Measurements from ENCODE around the gene USHBP1.
A peak's percentile ranks its signal among the peaks of the same experiment; 100 is the strongest.

Gene USHBP1

GRCh38 chr19:17225053-17225452, 39.5 kb downstream of the USHBP1 start:
- Mint-ChIP-seq H3K9me3 (no peaks in the 10 kb centered on the region), H3K36me3 (ENCODE audit: low read depth) (no peaks in the 10 kb centered on the region), H3K4me3 (peak overlapping the region; percentile 80), H3K27me3 (no peaks in the 10 kb centered on the region), H3K27ac (no peak overlapping the region), H3K4me1 (peaks cover 7% of the 10 kb centered on the region)
- ATAC-seq: no peak
- no peak for DNase-seq

DNA sequence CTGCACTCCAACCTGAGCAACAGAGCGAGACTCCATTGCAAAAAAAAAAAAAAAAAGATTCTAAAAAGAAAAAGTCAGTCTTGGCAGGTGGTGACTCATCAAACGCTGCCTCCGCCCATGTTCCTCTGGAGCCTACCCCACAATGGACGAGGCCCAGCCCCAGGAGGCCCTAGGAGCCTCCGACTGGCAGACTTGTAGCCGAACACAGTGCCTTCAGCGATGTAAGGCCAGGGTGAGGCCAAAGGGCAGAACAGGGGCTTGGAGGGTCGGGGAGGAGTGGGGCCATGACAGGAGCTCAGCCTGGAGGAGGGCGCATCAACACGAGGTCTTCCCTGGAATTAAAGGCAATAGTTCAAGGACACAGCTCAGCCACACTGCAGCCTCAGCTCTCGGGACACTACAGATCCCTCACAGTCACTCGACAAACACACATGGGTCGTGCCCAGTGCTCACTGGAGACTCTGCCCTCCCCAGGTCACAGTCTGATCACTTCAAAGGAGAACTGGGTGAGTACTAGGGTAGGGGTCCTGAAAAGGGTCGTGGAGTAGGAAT, 44.3 kb downstream of the USHBP1 start:
- Mint-ChIP-seq H3K27me3 (no peaks in the 10 kb centered on the region), H3K9me3 (no peaks in the 10 kb centered on the region), H3K27ac (no peak overlapping the region), H3K4me1 (peaks cover 10% of the 10 kb centered on the region), H3K36me3 (ENCODE audit: low read depth) (peaks cover 18% of the 10 kb centered on the region), H3K4me3 (no peak overlapping the region)
- DNase-seq: no peak
- ATAC-seq: no peak

DNA sequence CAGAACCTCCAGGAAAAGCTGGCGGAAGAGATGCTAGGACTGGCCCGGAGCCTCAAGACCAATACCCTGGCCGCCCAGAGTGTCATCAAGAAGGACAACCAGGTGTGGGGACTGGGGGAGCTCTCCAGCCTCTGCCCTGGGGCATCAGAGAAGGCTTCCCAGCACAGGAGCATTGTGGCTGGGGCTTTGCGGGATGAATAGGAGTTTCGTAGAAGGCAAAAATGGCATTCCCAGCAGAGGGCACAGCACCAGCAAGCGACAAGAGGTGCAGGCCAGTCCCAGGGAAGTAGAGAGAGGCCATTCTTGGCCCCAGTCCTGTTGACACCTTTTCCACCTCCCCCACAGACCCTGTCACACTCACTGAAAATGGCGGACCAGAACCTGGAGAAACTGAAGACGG, 45.3 kb downstream of the USHBP1 start:
- no peaks in the 10 kb centered on the region for H3K27me3 Mint-ChIP-seq
- peaks cover 19% of the 10 kb centered on the region for H3K4me1 Mint-ChIP-seq
- no peak for ATAC-seq
- H3K36me3 Mint-ChIP-seq (ENCODE audit: low read depth): peaks cover 18% of the 10 kb centered on the region
- H3K27ac Mint-ChIP-seq: no peak overlapping the region
- no peak for DNase-seq
- no peak overlapping the region for H3K4me3 Mint-ChIP-seq
- no peaks in the 10 kb centered on the region for H3K9me3 Mint-ChIP-seq

- Mint-ChIP-seq H3K36me3 (ENCODE audit: low read depth) (peaks cover 23% of the 10 kb centered on the region), H3K27ac (peak overlapping the region; percentile 79), H3K9me3 (no peaks in the 10 kb centered on the region), H3K4me3 (peak overlapping the region; percentile 80), H3K4me1 (peaks cover 20% of the 10 kb centered on the region), H3K27me3 (no peaks in the 10 kb centered on the region)
- ATAC-seq (no peak), DNase-seq (no peak)
These were observed 48.4 kb downstream of the USHBP1 start for GRCh38 chr19:17216058-17216670.

DNA sequence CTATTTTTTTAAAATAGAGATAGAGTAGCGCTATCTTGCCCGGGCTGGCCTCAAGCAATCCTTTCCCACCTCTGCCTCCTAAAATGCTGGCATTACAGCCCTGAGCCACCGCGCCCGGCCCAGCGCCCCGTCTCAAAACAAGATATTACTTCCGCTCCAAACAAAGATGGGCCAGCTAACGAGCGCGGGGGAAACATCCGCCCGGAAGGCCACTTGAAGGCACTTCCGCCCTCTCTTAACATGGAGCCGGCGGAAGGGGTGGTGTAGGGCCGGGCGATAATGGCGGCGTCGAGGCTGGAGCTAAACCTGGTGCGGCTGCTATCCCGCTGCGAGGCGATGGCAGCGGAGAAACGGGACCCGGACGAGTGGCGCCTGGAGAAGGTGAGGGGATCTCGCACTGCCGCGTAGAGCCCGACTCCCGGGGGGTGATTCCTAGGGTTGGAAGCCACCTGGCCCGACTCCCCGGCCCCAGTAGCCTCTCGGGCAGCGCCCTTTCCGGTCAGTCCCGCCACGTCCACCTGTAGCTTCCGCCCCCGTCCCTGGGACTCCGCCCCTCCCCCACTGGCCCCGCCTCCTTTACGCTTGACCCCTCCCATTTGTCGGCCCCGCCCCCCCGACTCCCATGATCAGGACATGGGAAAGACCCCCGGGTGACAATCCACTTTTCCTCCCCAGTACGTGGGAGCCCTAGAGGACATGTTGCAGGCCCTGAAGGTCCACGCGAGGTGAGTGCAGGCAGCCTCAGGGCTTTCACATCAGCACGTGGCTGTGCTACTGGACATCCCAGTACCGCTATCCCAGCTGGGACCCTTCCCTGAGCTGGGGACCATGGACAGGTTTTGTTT, 49.2 kb downstream of the USHBP1 start, which contains the start of gene USE1:
Gene USE1 (plus strand): TSS at position 231 of the 845 bp plus-strand sequence. CDS start 49 bp downstream, at position 280.
- H3K4me3 Mint-ChIP-seq: peak within 1 kb of the TSS; percentile 80
- no peaks in the 10 kb centered on the region for H3K27me3 Mint-ChIP-seq
- no peaks in the 10 kb centered on the region for H3K9me3 Mint-ChIP-seq
- ATAC-seq: peak; percentile 95
- peaks cover 23% of the 10 kb centered on the region for H3K36me3 Mint-ChIP-seq (ENCODE audit: low read depth)
- peak within 1 kb of the TSS; percentile 79 for H3K27ac Mint-ChIP-seq
- H3K4me1 Mint-ChIP-seq: peaks cover 20% of the 10 kb centered on the region
- DNase-seq: peak; percentile 84

- no peak for DNase-seq
- H3K36me3 Mint-ChIP-seq (ENCODE audit: low read depth): peaks cover 25% of the 10 kb centered on the region
These were observed 49.9 kb downstream of the USHBP1 start for GRCh38 chr19:17214508-17215126.

GRCh38 chr19:17213334-17213733, 51.2 kb downstream of the USHBP1 start:
- Mint-ChIP-seq H3K27ac (no peak overlapping the region), H3K4me3 (no peak overlapping the region), H3K4me1 (peaks cover 30% of the 10 kb centered on the region), H3K9me3 (no peaks in the 10 kb centered on the region), H3K36me3 (ENCODE audit: low read depth) (peaks cover 26% of the 10 kb centered on the region), H3K27me3 (no peaks in the 10 kb centered on the region)
- no peak for ATAC-seq
- DNase-seq: no peak

More at GRCh38 chr19:17214508-17215126, 49.9 kb downstream of the USHBP1 start:
- no peak for ATAC-seq
- H3K9me3 Mint-ChIP-seq: no peaks in the 10 kb centered on the region
- H3K4me3 Mint-ChIP-seq: peak overlapping the region; percentile 80
- peaks cover 22% of the 10 kb centered on the region for H3K4me1 Mint-ChIP-seq
- H3K27me3 Mint-ChIP-seq: no peaks in the 10 kb centered on the region
- peak overlapping the region; percentile 79 for H3K27ac Mint-ChIP-seq

GRCh38 chr19:17211547-17212446, 52.7 kb downstream of the USHBP1 start:
- H3K27me3 Mint-ChIP-seq: no peaks in the 10 kb centered on the region
- peaks cover 19% of the 10 kb centered on the region for H3K36me3 Mint-ChIP-seq (ENCODE audit: low read depth)
- H3K4me3 Mint-ChIP-seq: no peak overlapping the region
- no peak for ATAC-seq
- H3K27ac Mint-ChIP-seq: no peak overlapping the region
- DNase-seq: no peak
- H3K4me1 Mint-ChIP-seq: peaks cover 29% of the 10 kb centered on the region
- no peaks in the 10 kb centered on the region for H3K9me3 Mint-ChIP-seq

GRCh38 chr19:17210296-17210695, 54.2 kb downstream of the USHBP1 start:
- peaks cover 19% of the 10 kb centered on the region for H3K4me1 Mint-ChIP-seq
- peaks cover 14% of the 10 kb centered on the region for H3K36me3 Mint-ChIP-seq (ENCODE audit: low read depth)
- ATAC-seq (no peak), DNase-seq (no peak)
- H3K27me3 Mint-ChIP-seq: no peaks in the 10 kb centered on the region
- no peak overlapping the region for H3K27ac Mint-ChIP-seq
- H3K4me3 Mint-ChIP-seq: no peak overlapping the region
- H3K9me3 Mint-ChIP-seq: no peaks in the 10 kb centered on the region

GRCh38 chr19:17209126-17210036, 55.2 kb downstream of the USHBP1 start:
- ATAC-seq (peak; percentile 17), DNase-seq (peak; percentile 63)
- Mint-ChIP-seq H3K9me3 (no peaks in the 10 kb centered on the region), H3K36me3 (ENCODE audit: low read depth) (peaks cover 14% of the 10 kb centered on the region), H3K27ac (peak overlapping the region; percentile 65), H3K4me3 (no peak overlapping the region), H3K27me3 (no peaks in the 10 kb centered on the region), H3K4me1 (peaks cover 12% of the 10 kb centered on the region)

DNA sequence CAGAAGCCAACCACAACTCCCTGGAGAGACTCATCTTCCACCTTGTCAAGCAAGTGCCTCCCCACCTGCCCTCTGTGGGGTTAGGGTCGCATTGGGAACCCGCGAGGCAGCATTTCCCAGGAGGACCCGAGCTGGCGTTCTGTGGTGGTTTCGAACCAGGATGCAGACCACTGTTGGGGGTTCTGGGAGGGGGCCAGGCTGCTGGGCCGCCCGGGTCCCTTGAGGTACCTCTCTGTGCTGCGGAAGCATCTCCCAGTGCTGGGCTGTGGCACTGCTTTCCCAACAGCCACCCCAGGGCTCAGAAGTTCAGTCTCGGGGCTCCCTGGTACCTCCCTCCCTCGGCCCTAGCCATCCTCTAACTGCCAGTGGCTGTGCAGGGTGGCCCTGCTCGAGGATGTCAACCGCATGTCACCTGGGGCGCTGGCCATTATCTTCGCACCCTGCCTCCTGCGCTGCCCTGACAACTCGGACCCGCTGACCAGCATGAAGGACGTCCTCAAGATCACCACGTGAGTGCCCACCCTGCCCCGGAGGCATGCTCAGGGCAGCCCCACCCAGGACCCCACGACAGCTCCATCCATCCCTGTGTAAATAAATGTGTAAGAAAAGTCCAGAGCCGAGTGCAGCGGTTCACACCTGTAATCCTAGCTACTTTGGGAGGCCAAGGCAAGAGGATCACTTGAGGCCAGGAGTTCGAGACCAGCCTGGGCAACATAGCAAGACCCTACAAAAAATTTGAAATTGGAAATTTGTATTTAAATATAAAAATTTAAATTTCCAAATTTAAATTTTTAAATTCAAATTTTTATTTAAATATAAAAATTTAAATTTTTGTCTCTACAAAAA, 57.6 kb downstream of the USHBP1 start:
- Mint-ChIP-seq H3K9me3 (no peaks in the 10 kb centered on the region), H3K4me3 (no peak overlapping the region), H3K27ac (no peak overlapping the region), H3K4me1 (peaks cover 10% of the 10 kb centered on the region), H3K27me3 (no peaks in the 10 kb centered on the region), H3K36me3 (ENCODE audit: low read depth) (peaks cover 14% of the 10 kb centered on the region)
- no peak for DNase-seq
- no peak for ATAC-seq

All from activated naive CD8-positive, alpha-beta T cell treated with anti-CD3 and anti-CD28 coated beads, Interleukin-2, amount 50 U/mL, for 24 hours (primary cell).